Central memory CD8-positive, alpha-beta T cell (primary cell): ENCODE measurements around the gene SIKE1.

Source experiments
- ATAC-seq: fragments of 150-1000 bp; cut with Tn5 transposase; replicated peaks from 2 replicates; pipeline ENCODE4 v1.10.0; 2022; ENCODE audit warnings: mild to moderate bottlenecking, moderate FRiP score, moderate number of reproducible peaks; ENCODE audit not compliant: poor library complexity, severe bottlenecking; ENCODE audit errors: extremely low read depth
- DNase-seq, 2 donors: peaks; one replicate each; pipeline ENCODE4 v3.0.0; 2021; ENCODE audit warnings: low spot score in 2 of 2
- H3K27ac Mint-ChIP-seq: one replicate; pipeline ENCODE4 v1.8.0; 2022; ENCODE audit warnings: low read depth, mild to moderate bottlenecking, moderate library complexity, mixed read lengths
- H3K27me3 Mint-ChIP-seq: one replicate; pipeline ENCODE4 v1.8.0; 2022; ENCODE audit warnings: mixed read lengths
- H3K36me3 Mint-ChIP-seq: one replicate; pipeline ENCODE4 v1.8.0; 2022; ENCODE audit warnings: mild to moderate bottlenecking, moderate library complexity, mixed read lengths; ENCODE audit not compliant: insufficient read depth
- H3K4me1 Mint-ChIP-seq: one replicate; pipeline ENCODE4 v1.8.0; 2022; ENCODE audit warnings: mixed read lengths
- H3K4me3 Mint-ChIP-seq: one replicate; pipeline ENCODE4 v1.8.0; 2022; ENCODE audit warnings: mild to moderate bottlenecking, moderate library complexity, mixed read lengths
- H3K9me3 Mint-ChIP-seq: one replicate; pipeline ENCODE4 v1.8.0; 2022; ENCODE audit warnings: mixed read lengths

SIKE1 gene

GRCh38 chr1:114750780-114751179 lies 29.7 kb downstream of the SIKE1 start:
- no peak for DNase-seq
- H3K27me3 Mint-ChIP-seq = no peaks in the 10 kb centered on the region
- H3K4me3 Mint-ChIP-seq = peak overlapping the region; percentile 43
- H3K36me3 Mint-ChIP-seq = peaks cover 59% of the 10 kb centered on the region
- H3K27ac Mint-ChIP-seq = no peak overlapping the region
- no peaks in the 10 kb centered on the region for H3K9me3 Mint-ChIP-seq
- no peak for ATAC-seq
- H3K4me1 Mint-ChIP-seq = peaks cover 91% of the 10 kb centered on the region

GRCh38 chr1:114749835-114750234 lies 30.6 kb downstream of the SIKE1 start:
- Mint-ChIP-seq H3K36me3 (peaks cover 66% of the 10 kb centered on the region), H3K27ac (no peak overlapping the region)

GRCh38 chr1:114746450-114747121 lies 33.9 kb downstream of the SIKE1 start:
- H3K27ac Mint-ChIP-seq = peak overlapping the region; percentile 39
- no peaks in the 10 kb centered on the region for H3K27me3 Mint-ChIP-seq
- peaks cover 75% of the 10 kb centered on the region for H3K36me3 Mint-ChIP-seq
- H3K4me1 Mint-ChIP-seq = peaks cover 75% of the 10 kb centered on the region
- ATAC-seq (no peak), DNase-seq (no peak)
- H3K9me3 Mint-ChIP-seq = no peaks in the 10 kb centered on the region
- H3K4me3 Mint-ChIP-seq = no peak overlapping the region

More at GRCh38 chr1:114749835-114750234, 30.6 kb downstream of the SIKE1 start:
- Mint-ChIP-seq H3K27me3 (no peaks in the 10 kb centered on the region), H3K4me3 (peak overlapping the region; percentile 6), H3K9me3 (no peaks in the 10 kb centered on the region), H3K4me1 (peaks cover 88% of the 10 kb centered on the region)
- ATAC-seq (no peak), DNase-seq (no peak)

GRCh38 chr1:114745291-114745690 lies 35.2 kb downstream of the SIKE1 start:
- Mint-ChIP-seq H3K36me3 (peaks cover 72% of the 10 kb centered on the region), H3K9me3 (no peaks in the 10 kb centered on the region), H3K27me3 (no peaks in the 10 kb centered on the region), H3K27ac (no peak overlapping the region), H3K4me3 (no peak overlapping the region), H3K4me1 (peaks cover 68% of the 10 kb centered on the region)
- DNase-seq = no peak
- ATAC-seq = no peak

- Mint-ChIP-seq H3K27me3 (no peaks in the 10 kb centered on the region), H3K4me3 (no peak overlapping the region), H3K27ac (peak overlapping the region; percentile 30), H3K36me3 (peaks cover 66% of the 10 kb centered on the region), H3K9me3 (no peaks in the 10 kb centered on the region), H3K4me1 (peaks cover 50% of the 10 kb centered on the region)
- no peak for DNase-seq
- ATAC-seq = no peak
Observed at GRCh38 chr1:114741963-114742746, 38.3 kb downstream of the SIKE1 start.

GRCh38 chr1:114740331-114740730 lies 40.2 kb downstream of the SIKE1 start:
- Mint-ChIP-seq H3K9me3 (no peaks in the 10 kb centered on the region), H3K4me3 (no peak overlapping the region), H3K27ac (no peak overlapping the region), H3K27me3 (no peaks in the 10 kb centered on the region), H3K36me3 (peaks cover 66% of the 10 kb centered on the region), H3K4me1 (peaks cover 43% of the 10 kb centered on the region)
- ATAC-seq = no peak
- DNase-seq = no peak

GRCh38 chr1:114737314-114737849 lies 43.1 kb downstream of the SIKE1 start:
- H3K36me3 Mint-ChIP-seq = peaks cover 80% of the 10 kb centered on the region
- no peak for DNase-seq
- no peaks in the 10 kb centered on the region for H3K9me3 Mint-ChIP-seq
- no peak for ATAC-seq
- H3K4me1 Mint-ChIP-seq = peaks cover 30% of the 10 kb centered on the region
- no peaks in the 10 kb centered on the region for H3K27me3 Mint-ChIP-seq
- H3K27ac Mint-ChIP-seq = no peak overlapping the region
- H3K4me3 Mint-ChIP-seq = no peak overlapping the region

- ATAC-seq (no peak), DNase-seq (no peak)
- H3K4me1 Mint-ChIP-seq = peaks cover 16% of the 10 kb centered on the region
- H3K27me3 Mint-ChIP-seq = no peaks in the 10 kb centered on the region
- peak overlapping the region; percentile 20 for H3K27ac Mint-ChIP-seq
- H3K4me3 Mint-ChIP-seq = no peak overlapping the region
- no peaks in the 10 kb centered on the region for H3K9me3 Mint-ChIP-seq
- H3K36me3 Mint-ChIP-seq = peaks cover 89% of the 10 kb centered on the region
Observed at GRCh38 chr1:114735479-114735878, 45.0 kb downstream of the SIKE1 start.

- ATAC-seq = no peak
Observed at GRCh38 chr1:114729782-114730181, 50.7 kb downstream of the SIKE1 start.

GRCh38 chr1:114728553-114728952 lies 51.9 kb downstream of the SIKE1 start:
- DNase-seq (no peak), ATAC-seq (no peak)
- Mint-ChIP-seq H3K27me3 (no peaks in the 10 kb centered on the region), H3K36me3 (peaks cover 96% of the 10 kb centered on the region), H3K27ac (no peak overlapping the region), H3K4me1 (no peaks in the 10 kb centered on the region), H3K4me3 (no peak overlapping the region), H3K9me3 (no peaks in the 10 kb centered on the region)

More at GRCh38 chr1:114729782-114730181, 50.7 kb downstream of the SIKE1 start:
- Mint-ChIP-seq H3K27ac (peak overlapping the region; percentile 67), H3K27me3 (no peaks in the 10 kb centered on the region), H3K9me3 (no peaks in the 10 kb centered on the region), H3K36me3 (peaks cover 97% of the 10 kb centered on the region), H3K4me1 (no peaks in the 10 kb centered on the region), H3K4me3 (no peak overlapping the region)
- no peak for DNase-seq

GRCh38 chr1:114725230-114725629 lies 55.3 kb downstream of the SIKE1 start:
- no peak overlapping the region for H3K4me3 Mint-ChIP-seq
- no peaks in the 10 kb centered on the region for H3K4me1 Mint-ChIP-seq
- ATAC-seq (no peak), DNase-seq (no peak)
- no peaks in the 10 kb centered on the region for H3K27me3 Mint-ChIP-seq
- peaks cover 91% of the 10 kb centered on the region for H3K36me3 Mint-ChIP-seq
- H3K27ac Mint-ChIP-seq = no peak overlapping the region
- H3K9me3 Mint-ChIP-seq = no peaks in the 10 kb centered on the region

GRCh38 chr1:114723915-114724314 lies 56.6 kb downstream of the SIKE1 start:
- DNase-seq (no peak), ATAC-seq (no peak)
- H3K36me3 Mint-ChIP-seq = peaks cover 90% of the 10 kb centered on the region
- no peaks in the 10 kb centered on the region for H3K9me3 Mint-ChIP-seq
- no peaks in the 10 kb centered on the region for H3K27me3 Mint-ChIP-seq
- no peaks in the 10 kb centered on the region for H3K4me1 Mint-ChIP-seq
- no peak overlapping the region for H3K4me3 Mint-ChIP-seq
- peak overlapping the region; percentile 44 for H3K27ac Mint-ChIP-seq

GRCh38 chr1:114723457-114723856 lies 57.0 kb downstream of the SIKE1 start:
- H3K27ac Mint-ChIP-seq = peak overlapping the region; percentile 44

More at GRCh38 chr1:114723457-114723856, 57.0 kb downstream of the SIKE1 start:
- Mint-ChIP-seq H3K4me1 (no peaks in the 10 kb centered on the region), H3K36me3 (peaks cover 92% of the 10 kb centered on the region), H3K4me3 (no peak overlapping the region), H3K9me3 (no peaks in the 10 kb centered on the region), H3K27me3 (no peaks in the 10 kb centered on the region)
- no peak for ATAC-seq
- no peak for DNase-seq
